Skin of body (tissue), 2 donors: ENCODE results near the gene TINCR. TPM values are rescaled to one million over a fixed set of nuclear protein-coding genes. Genes with fewer than 3 reads are reported as not detected.

Experiments
- DNase-seq: peaks from one replicate; lab custom pipeline; 2025; lab: John Stamatoyannopoulos, UW
- total RNA-seq: library from RNA; depleted of rRNA; stranded (reverse); fragments of >200 nt; gene quantifications from one replicate; pipeline ENCODE4 v1.2.3, GENCODE V29; 2014

Gene TINCR
- total RNA-seq, 1 donor from 2014 or later, result 17.7 TPM

GRCh38 chr19:5590151-5590864 is 22.6 kb upstream of the TINCR start:
- DNase-seq, result no peak

GRCh38 chr19:5588906-5589676 is 21.3 kb upstream of the TINCR start:
- no peak for DNase-seq

GRCh38 chr19:5588441-5588840 is 20.7 kb upstream of the TINCR start:
- no peak for DNase-seq

GRCh38 chr19:5587661-5588060 is 19.9 kb upstream of the TINCR start:
- DNase-seq, result no peak

GRCh38 chr19:5587071-5587455 is 19.3 kb upstream of the TINCR start:
- DNase-seq, result no peak

GRCh38 chr19:5586300-5587070 is 18.7 kb upstream of the TINCR start:
- DNase-seq, result no peak

GRCh38 chr19:5585461-5586299 is 17.9 kb upstream of the TINCR start:
- DNase-seq, result no peak

- no peak for DNase-seq
Measured at GRCh38 chr19:5580161-5580571, 12.4 kb upstream of the TINCR start.

GRCh38 chr19:5579697-5580096 is 11.9 kb upstream of the TINCR start:
- no peak for DNase-seq

GRCh38 chr19:5579286-5579685 is 11.5 kb upstream of the TINCR start:
- no peak for DNase-seq

GRCh38 chr19:5578097-5578846 is 10.5 kb upstream of the TINCR start:
- peak; percentile 77 for DNase-seq

- no peak for DNase-seq
Measured at GRCh38 chr19:5575590-5575989, 7.8 kb upstream of the TINCR start.

- no peak for DNase-seq
Measured at GRCh38 chr19:5572556-5573286, 5.0 kb upstream of the TINCR start.

GRCh38 chr19:5571777-5572176 is 4.0 kb upstream of the TINCR start:
- no peak for DNase-seq

GRCh38 chr19:5567970-5568407 is 236 bp upstream of the TINCR start:
- DNase-seq, result no peak

GRCh38 chr19:5564930-5565329 is 2.8 kb downstream of the TINCR start:
- no peak for DNase-seq

- no peak for DNase-seq
Measured at GRCh38 chr19:5563935-5564612, 3.7 kb downstream of the TINCR start.

- no peak for DNase-seq
Measured at GRCh38 chr19:5563008-5563431, 4.7 kb downstream of the TINCR start.

- DNase-seq, result no peak
Measured at GRCh38 chr19:5562280-5562679, 5.5 kb downstream of the TINCR start.
